Activated naive CD8-positive, alpha-beta T cell treated with anti-CD3 and anti-CD28 coated beads, Interleukin-2, amount 10 ng/mL, durations not matched to agents 7 days and 5 days (primary cell): ENCODE measurements around the gene VPS52. TPM values are rescaled to one million over a fixed set of nuclear protein-coding genes. Genes with fewer than 3 reads are reported as not detected.

Experiments used
- microRNA-seq: library from miRNA; unstranded; fragments of <30 nt; microRNA quantifications from one replicate; pipeline ENCODE4 v1.2.0, GENCODE V29; 2022
- total RNA-seq, 2 experiments: library from RNA; stranded (reverse); gene quantifications; one replicate each; pipeline ENCODE4 v1.2.3, GENCODE V29; 2021

VPS52 gene
- total RNA-seq, 2 experiments from 2014 or later = 72.3 to 76.0 TPM

Small RNA genes lying within 50 kb of the gene (microRNA-seq; reads per million reads assigned to microRNA genes)
- gene MIR219A1 (11.9 reads per million, percentile 17 among the genes with 10 or more reads in this experiment), gene MIR6834 (not detected), gene MIR6873 (not detected)

Other genes with a start within 250 kb of the VPS52 start
- 10 to 100 TPM; 35.7 to 39.8 TPM for gene HLA-DPA1, start 198.2 kb downstream of the VPS52 start, total RNA-seq
- 10 to 100 TPM; 43.4 to 44.7 TPM for gene HLA-DPB1, start 195.9 kb downstream of the VPS52 start, total RNA-seq
- gene COL11A2, start 79.4 kb downstream of the VPS52 start, total RNA-seq = 1 to 10 TPM in 1 of 2 experiments, under 1 TPM in 1; 1.00 to 1.1 TPM
- gene RXRB, start 71.2 kb downstream of the VPS52 start, total RNA-seq = 10 to 100 TPM; 54.6 to 60.0 TPM
- 10 to 100 TPM; 41.7 to 44.8 TPM for gene SLC39A7, start 71.0 kb downstream of the VPS52 start, total RNA-seq
- gene HSD17B8, start 67.2 kb downstream of the VPS52 start, total RNA-seq = 10 to 100 TPM; 21.1 to 21.8 TPM
- 10 to 100 TPM; 41.2 to 41.8 TPM for gene RING1, start 63.4 kb downstream of the VPS52 start, total RNA-seq
- gene RPS18, start 199 bp upstream of the VPS52 start, total RNA-seq = 1,000 to 10,000 TPM; 3,300 to 3,409 TPM
- gene B3GALT4, start 5.2 kb upstream of the VPS52 start, total RNA-seq = 10 to 100 TPM; 32.0 to 35.4 TPM
- gene WDR46, start 17.4 kb upstream of the VPS52 start, total RNA-seq = 10 to 100 TPM; 50.0 to 58.0 TPM
- gene PFDN6, start 17.7 kb upstream of the VPS52 start, total RNA-seq = 10 to 100 TPM; 53.3 to 54.7 TPM
- gene RGL2, start 27.1 kb upstream of the VPS52 start, total RNA-seq = 10 to 100 TPM; 65.4 to 65.5 TPM
- 100 to 1,000 TPM; 250 to 257 TPM for gene TAPBP, start 42.2 kb upstream of the VPS52 start, total RNA-seq
- gene ZBTB22, start 45.9 kb upstream of the VPS52 start, total RNA-seq = 10 to 100 TPM; 20.9 to 24.5 TPM
- gene DAXX, start 51.1 kb upstream of the VPS52 start, total RNA-seq = 100 to 1,000 TPM; 108 to 117 TPM
- 100 to 1,000 TPM; 117 to 127 TPM for gene KIFC1, start 119.9 kb upstream of the VPS52 start, total RNA-seq
- gene PHF1, start 139.1 kb upstream of the VPS52 start, total RNA-seq = 100 to 1,000 TPM in 1 of 2 experiments, 10 to 100 TPM in 1; 98.3 to 105 TPM
- gene CUTA, start 146.2 kb upstream of the VPS52 start, total RNA-seq = 100 to 1,000 TPM; 202 to 209 TPM
- gene SYNGAP1, start 148.2 kb upstream of the VPS52 start, total RNA-seq = 10 to 100 TPM; 53.3 to 60.1 TPM
- gene ZBTB9, start 182.7 kb upstream of the VPS52 start, total RNA-seq = 1 to 10 TPM; 9.1 to 9.8 TPM